OCI-LY1 (cell line): Measurements from ENCODE around the gene TOMM40.

Experiments used
- H2AFZ ChIP-seq: fragments of 200-600 bp; sonication (generic), shearing (Covaris generic); 2 replicates; pipeline ENCODE4 v1.6.0; 2014; ENCODE audit warnings: antibody characterized with exemption, mild to moderate bottlenecking, low read length
- H3F3A ChIP-seq: fragments of 200-600 bp; sonication (generic), shearing (Covaris generic); 2 replicates; pipeline ENCODE4 v1.6.0; 2014; ENCODE audit warnings: mild to moderate bottlenecking, antibody characterized with exemption, low read length, moderate library complexity; ENCODE audit not compliant: insufficient read depth
- H3K27ac ChIP-seq: fragments of 200-600 bp; sonication (generic); 2 replicates; pipeline ENCODE4 v1.5.1; 2014; ENCODE audit warnings: low read length, mixed run types, mild to moderate bottlenecking, low read depth; ENCODE audit not compliant: poor library complexity, severe bottlenecking
- H3K27me3 ChIP-seq: fragments of 200-600 bp; sonication (generic); 2 replicates; pipeline ENCODE4 v1.6.0; 2014; ENCODE audit warnings: antibody characterized with exemption, mild to moderate bottlenecking, low read length, moderate library complexity; ENCODE audit not compliant: insufficient read depth
- H3K36me3 ChIP-seq: fragments of 200-600 bp; sonication (generic); 2 replicates; pipeline ENCODE4 v1.6.1; 2014; ENCODE audit warnings: mild to moderate bottlenecking, antibody characterized with exemption, low read length, moderate library complexity, mixed read lengths; ENCODE audit not compliant: insufficient read depth
- H3K4me1 ChIP-seq: fragments of 200-600 bp; sonication (generic); 2 replicates; pipeline ENCODE4 v1.5.1; 2014; ENCODE audit warnings: mild to moderate bottlenecking, low read length, moderate library complexity; ENCODE audit not compliant: insufficient read depth, severe bottlenecking
- H3K4me2 ChIP-seq: fragments of 200-600 bp; sonication (generic), shearing (Covaris generic); 2 replicates; pipeline ENCODE4 v1.6.1; 2014; ENCODE audit warnings: low read length
- H3K4me3 ChIP-seq: fragments of 200-600 bp; sonication (generic); 2 replicates; pipeline ENCODE4 v1.5.1; 2014; ENCODE audit warnings: low read length, low read depth, mild to moderate bottlenecking, mixed read lengths; ENCODE audit not compliant: poor library complexity, severe bottlenecking
- H3K79me2 ChIP-seq: fragments of 200-600 bp; shearing (Covaris generic); 2 replicates; pipeline ENCODE4 v1.6.1; 2016; ENCODE audit warnings: mixed run types, low read length, mixed read lengths; ENCODE audit not compliant: insufficient read depth
- H3K9ac ChIP-seq: fragments of 200-600 bp; sonication (generic), shearing (Covaris generic); 2 replicates; pipeline ENCODE4 v1.6.1; 2014; ENCODE audit warnings: mild to moderate bottlenecking, low read length, mixed read lengths
- H3K9me2 ChIP-seq: fragments of 200-600 bp; sonication (generic), shearing (Covaris generic); 2 replicates; pipeline ENCODE4 v1.6.1; 2014; ENCODE audit warnings: low read depth, mild to moderate bottlenecking, low read length, mixed read lengths
- H3K9me3 ChIP-seq: fragments of 200-600 bp; shearing (Covaris generic); 2 replicates; pipeline ENCODE4 v1.6.1; 2014; ENCODE audit warnings: low read length, mixed read lengths
- H4K20me1 ChIP-seq: fragments of 200-600 bp; sonication (generic), shearing (Covaris generic); 2 replicates; pipeline ENCODE4 v1.6.0; 2016; ENCODE audit warnings: mild to moderate bottlenecking, low read length; ENCODE audit not compliant: insufficient read depth
- CTCF ChIP-seq: fragments of 200-600 bp; sonication (generic), shearing (Covaris generic); IDR thresholded peaks from 2 replicates; pipeline ENCODE4 v1.5.1; 2017; ENCODE audit warnings: mild to moderate bottlenecking, antibody characterized with exemption, low read length, moderate library complexity, mixed read lengths
- EZH2 ChIP-seq: fragments of 200-600 bp; sonication (generic), shearing (Covaris generic); IDR thresholded peaks from 2 replicates; pipeline ENCODE4 v1.8.0; 2017; ENCODE audit warnings: borderline replicate concordance, mixed run types, mild to moderate bottlenecking, antibody characterized with exemption, low read length, moderate library complexity, mixed read lengths

The TOMM40 gene

GRCh38 chr19:44942067-44942571 lies 51.1 kb downstream of the TOMM40 start, which contains the start of gene APOC4:
APOC4 (plus strand) TSS chr19:44942237; CDS start chr19:44942278, 41 bp downstream.
- H3K36me3 ChIP-seq: no peaks in the 10 kb centered on the region
- H2AFZ ChIP-seq: 0 out of 2 replicates have a peak within 1 kb of the TSS, but pooled peaks have one; percentile 34
- H3K4me3 ChIP-seq: peak within 1 kb of the TSS; percentile 47
- TF ChIP-seq CTCF: no peak
- TF ChIP-seq EZH2: no peak
- H3K79me2 ChIP-seq: no peaks in the 10 kb centered on the region
- no peaks in the 10 kb centered on the region for H3K9me3 ChIP-seq
- H3K4me2 ChIP-seq: peak within 1 kb of the TSS; percentile 52
- peak within 1 kb of the TSS; percentile 91 for H3K27ac ChIP-seq
- no peaks in the 10 kb centered on the region for H4K20me1 ChIP-seq
- H3K9me2 ChIP-seq: no peaks in the 10 kb centered on the region
- H3K4me1 ChIP-seq: peaks cover 56% of the 10 kb centered on the region
- peaks cover 4% of the 10 kb centered on the region; the same call in 1 of the 2 replicates for H3F3A ChIP-seq
- peak within 1 kb of the TSS; percentile 58; the same call in 1 of the 2 replicates for H3K9ac ChIP-seq
- no peaks in the 10 kb centered on the region for H3K27me3 ChIP-seq

GRCh38 chr19:44943801-44944249 lies 52.8 kb downstream of the TOMM40 start:
- Histone ChIP-seq H4K20me1 (no peaks in the 10 kb centered on the region), H3K27me3 (no peaks in the 10 kb centered on the region), H3K27ac (peak overlapping the region; percentile 79), H3K79me2 (no peaks in the 10 kb centered on the region), H3K36me3 (no peaks in the 10 kb centered on the region), H3K9ac (peak overlapping the region; percentile 13; the same call in 1 of the 2 replicates), H3K4me2 (peak overlapping the region; percentile 31; the same call in 1 of the 2 replicates), H3K9me3 (no peaks in the 10 kb centered on the region), H2AFZ (no peak overlapping the region), H3K9me2 (no peaks in the 10 kb centered on the region), H3F3A (peaks cover 4% of the 10 kb centered on the region; the same call in 1 of the 2 replicates), H3K4me3 (no peak overlapping the region), H3K4me1 (peaks cover 68% of the 10 kb centered on the region)
- TF ChIP-seq EZH2: no peak
- TF ChIP-seq CTCF: peak; percentile 16; the same call in 1 of the 2 replicates

- Histone ChIP-seq H3K9me3 (no peaks in the 10 kb centered on the region), H3K4me2 (peak overlapping the region; percentile 52), H4K20me1 (no peaks in the 10 kb centered on the region), H2AFZ (no peak overlapping the region), H3K9ac (no peak overlapping the region; the same call in 1 of the 2 replicates), H3F3A (peaks cover 4% of the 10 kb centered on the region; the same call in 1 of the 2 replicates), H3K36me3 (no peaks in the 10 kb centered on the region), H3K27ac (peak overlapping the region; percentile 79), H3K4me3 (peak overlapping the region; percentile 56), H3K27me3 (no peaks in the 10 kb centered on the region), H3K4me1 (peaks cover 70% of the 10 kb centered on the region), H3K9me2 (no peaks in the 10 kb centered on the region), H3K79me2 (no peaks in the 10 kb centered on the region)
- no peak for TF ChIP-seq CTCF
- no peak for TF ChIP-seq EZH2
Observed at GRCh38 chr19:44947041-44947581, 56.1 kb downstream of the TOMM40 start.
